DND-41 (cell line): ENCODE results near the gene VWA8.

ENCODE experiments used
- EZH2 ChIP-seq: IDR thresholded peaks from 3 replicates; pipeline ENCODE4 v1.6.1; 2012; ENCODE audit warnings: borderline replicate concordance, low read depth, mild to moderate bottlenecking, moderate library complexity, low read length, inconsistent platforms; ENCODE audit not compliant: severe bottlenecking
- TF ChIP-seq, protein P1 (sequence below): IDR thresholded peaks from 2 replicates; pipeline ENCODE4 v1.5.1; 2012; ENCODE audit warnings: borderline replicate concordance, low read length, moderate library complexity, mild to moderate bottlenecking; ENCODE audit not compliant: poor library complexity, severe bottlenecking; ENCODE audit errors: extremely low read depth

DNA sequence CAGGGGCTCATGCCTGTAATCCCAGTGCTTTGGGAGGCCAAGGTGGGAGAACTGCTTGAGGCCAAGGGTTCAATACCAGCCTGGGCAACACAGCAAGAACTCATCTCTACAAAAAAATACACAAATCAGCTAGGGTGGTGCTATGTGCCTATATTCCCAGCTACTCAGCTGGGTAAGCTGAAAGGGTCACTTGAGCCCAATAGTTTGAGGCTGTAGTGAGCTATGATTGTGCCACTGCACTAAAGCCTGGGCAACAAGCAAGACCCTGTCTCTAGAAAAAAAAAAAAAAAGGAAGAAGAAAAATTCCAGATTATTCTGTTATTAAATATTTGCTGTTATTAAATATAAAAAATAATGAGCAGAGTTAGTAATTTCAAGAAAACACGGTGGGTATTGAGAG is 372.5 kb downstream of the VWA8 start:
- TF ChIP-seq EZH2: no peak
- TF ChIP-seq, protein P1, sequence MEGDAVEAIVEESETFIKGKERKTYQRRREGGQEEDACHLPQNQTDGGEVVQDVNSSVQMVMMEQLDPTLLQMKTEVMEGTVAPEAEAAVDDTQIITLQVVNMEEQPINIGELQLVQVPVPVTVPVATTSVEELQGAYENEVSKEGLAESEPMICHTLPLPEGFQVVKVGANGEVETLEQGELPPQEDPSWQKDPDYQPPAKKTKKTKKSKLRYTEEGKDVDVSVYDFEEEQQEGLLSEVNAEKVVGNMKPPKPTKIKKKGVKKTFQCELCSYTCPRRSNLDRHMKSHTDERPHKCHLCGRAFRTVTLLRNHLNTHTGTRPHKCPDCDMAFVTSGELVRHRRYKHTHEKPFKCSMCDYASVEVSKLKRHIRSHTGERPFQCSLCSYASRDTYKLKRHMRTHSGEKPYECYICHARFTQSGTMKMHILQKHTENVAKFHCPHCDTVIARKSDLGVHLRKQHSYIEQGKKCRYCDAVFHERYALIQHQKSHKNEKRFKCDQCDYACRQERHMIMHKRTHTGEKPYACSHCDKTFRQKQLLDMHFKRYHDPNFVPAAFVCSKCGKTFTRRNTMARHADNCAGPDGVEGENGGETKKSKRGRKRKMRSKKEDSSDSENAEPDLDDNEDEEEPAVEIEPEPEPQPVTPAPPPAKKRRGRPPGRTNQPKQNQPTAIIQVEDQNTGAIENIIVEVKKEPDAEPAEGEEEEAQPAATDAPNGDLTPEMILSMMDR: no peak
